K562 (cell line): ENCODE results near the gene SYN1. TPM values are rescaled to one million over a fixed set of nuclear protein-coding genes. Genes with fewer than 3 reads are reported as not detected.

Experiments used
- DMBX1 ChIP-seq: fragments of 250-450 bp; sonication (Bioruptor Pico); IDR thresholded peaks from 2 replicates; pipeline ENCODE4 v1.8.0; 2022; ENCODE audit warnings: inconsistent platforms, mild to moderate bottlenecking, moderate library complexity, borderline replicate concordance
- ELF2 ChIP-seq: fragments of 250-450 bp; sonication (Bioruptor Pico); IDR thresholded peaks from 2 replicates; pipeline ENCODE4 v1.5.0; 2021; ENCODE audit warnings: mild to moderate bottlenecking
- GABPA ChIP-seq: fragments of 200-800 bp; sonication (Bioruptor generic); conservative IDR thresholded peaks from 2 replicates; pipeline ENCODE4 v1.6.1; 2016; ENCODE audit warnings: low read depth, missing genetic modification characterization, missing compliant biosample characterization
- polyA plus RNA-seq, 8 experiments: library from polyadenylated mRNA; depleted of rRNA in 4 of 8; stranded (reverse) in 5 of 8; unstranded in 3 of 8; fragments of >200 nt; fragmentation: Nextera tagmentation in 2 of 8; fragmentation: Illumina TruSeq in 1 of 8; extraction: Ambion mirVana in 2 of 8; extraction: Trizol in 1 of 8; gene quantifications; 2 replicates each; pipeline versions ENCODE4 v1.2.1 to v1.2.3, GENCODE V29; 2011 to 2014; ENCODE audit warnings: inconsistent platforms in 1 of 8, missing spikeins in 1 of 8
- total RNA-seq, 7 experiments: library from RNA; depleted of rRNA in 6 of 7; stranded (reverse); fragments of >200 nt in 6 of 7; fragmentation: Illumina TruSeq in 2 of 7; extraction: Trizol in 2 of 7; gene quantifications; 2 replicates each; pipeline versions ENCODE4 v1.2.1 to v1.2.3, GENCODE V29; 2011 to 2021; ENCODE audit warnings: low replicate concordance in 1 of 7
- TF ChIP-seq, protein P1 (sequence below): fragments of 200-800 bp; sonication (Bioruptor generic); IDR thresholded peaks from 2 replicates; pipeline ENCODE4 v1.6.1; 2017; ENCODE audit warnings: missing genetic modification characterization, missing compliant biosample characterization
- TF ChIP-seq, protein P2 (sequence below): fragments of 450-650 bp; IDR thresholded peaks from 2 replicates; pipeline ENCODE4 v1.6.1; 2016; ENCODE audit warnings: mild to moderate bottlenecking, moderate library complexity
- TF ChIP-seq, protein P3 (sequence below): sonication (generic); formaldehyde crosslinking; IDR thresholded peaks from 2 replicates; pipeline ENCODE4 v1.8.0; 2022; ENCODE audit warnings: missing genetic modification reagents, mild to moderate bottlenecking, borderline replicate concordance

Gene SYN1
- total and polyA plus RNA-seq, 9 of the 15 experiments (the other 6 are each of a cell fraction or from before 2014, with no cell fraction given), result 0.01 to 0.28 (median 0.18) TPM; not detected in 2

DNA sequence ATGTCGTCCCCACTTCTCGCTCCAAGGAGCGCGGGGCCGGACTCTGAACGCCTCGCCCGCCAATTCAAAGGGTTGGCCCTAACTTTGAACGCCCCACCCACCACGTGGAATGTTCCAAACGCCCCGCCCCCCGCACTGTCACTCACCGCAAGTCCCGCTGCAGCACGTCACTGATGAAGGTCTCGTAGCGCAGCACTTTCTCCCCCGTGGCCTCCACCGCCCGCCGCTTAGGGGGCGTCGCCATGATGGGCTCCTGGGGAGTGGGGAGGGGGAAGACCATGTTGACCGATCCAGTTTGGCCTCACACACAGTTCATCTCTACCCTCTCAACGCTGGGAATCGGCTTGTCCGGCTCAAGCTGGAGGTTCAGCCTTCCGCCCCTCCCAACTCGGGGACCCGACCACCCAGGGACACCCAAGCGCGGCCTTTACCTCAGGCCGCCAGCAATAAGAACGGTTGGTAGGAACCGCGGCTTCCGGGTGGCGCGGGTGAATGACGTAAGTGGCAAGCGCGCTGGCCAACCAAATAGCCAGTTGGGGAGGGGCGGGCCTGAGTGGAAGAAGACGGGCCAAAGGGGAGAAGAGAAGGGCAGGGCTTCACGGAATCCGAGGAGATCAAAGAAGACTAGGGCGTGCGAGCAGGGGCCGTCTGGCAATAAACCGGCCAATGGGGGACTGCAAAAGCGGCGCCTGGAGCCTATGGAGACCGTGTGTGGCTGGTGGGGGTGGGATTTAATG is 39.2 kb upstream of the SYN1 start, which contains the start of gene UXT (continued):
- TF ChIP-seq GABPA (peak; percentile 68), DMBX1 (no peak), ELF2 (CRISPR knock-in tag) (peak; percentile 99)
- TF ChIP-seq, protein P1, sequence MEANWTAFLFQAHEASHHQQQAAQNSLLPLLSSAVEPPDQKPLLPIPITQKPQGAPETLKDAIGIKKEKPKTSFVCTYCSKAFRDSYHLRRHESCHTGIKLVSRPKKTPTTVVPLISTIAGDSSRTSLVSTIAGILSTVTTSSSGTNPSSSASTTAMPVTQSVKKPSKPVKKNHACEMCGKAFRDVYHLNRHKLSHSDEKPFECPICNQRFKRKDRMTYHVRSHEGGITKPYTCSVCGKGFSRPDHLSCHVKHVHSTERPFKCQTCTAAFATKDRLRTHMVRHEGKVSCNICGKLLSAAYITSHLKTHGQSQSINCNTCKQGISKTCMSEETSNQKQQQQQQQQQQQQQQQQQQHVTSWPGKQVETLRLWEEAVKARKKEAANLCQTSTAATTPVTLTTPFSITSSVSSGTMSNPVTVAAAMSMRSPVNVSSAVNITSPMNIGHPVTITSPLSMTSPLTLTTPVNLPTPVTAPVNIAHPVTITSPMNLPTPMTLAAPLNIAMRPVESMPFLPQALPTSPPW, result peak; percentile 74
- TF ChIP-seq, protein P2, sequence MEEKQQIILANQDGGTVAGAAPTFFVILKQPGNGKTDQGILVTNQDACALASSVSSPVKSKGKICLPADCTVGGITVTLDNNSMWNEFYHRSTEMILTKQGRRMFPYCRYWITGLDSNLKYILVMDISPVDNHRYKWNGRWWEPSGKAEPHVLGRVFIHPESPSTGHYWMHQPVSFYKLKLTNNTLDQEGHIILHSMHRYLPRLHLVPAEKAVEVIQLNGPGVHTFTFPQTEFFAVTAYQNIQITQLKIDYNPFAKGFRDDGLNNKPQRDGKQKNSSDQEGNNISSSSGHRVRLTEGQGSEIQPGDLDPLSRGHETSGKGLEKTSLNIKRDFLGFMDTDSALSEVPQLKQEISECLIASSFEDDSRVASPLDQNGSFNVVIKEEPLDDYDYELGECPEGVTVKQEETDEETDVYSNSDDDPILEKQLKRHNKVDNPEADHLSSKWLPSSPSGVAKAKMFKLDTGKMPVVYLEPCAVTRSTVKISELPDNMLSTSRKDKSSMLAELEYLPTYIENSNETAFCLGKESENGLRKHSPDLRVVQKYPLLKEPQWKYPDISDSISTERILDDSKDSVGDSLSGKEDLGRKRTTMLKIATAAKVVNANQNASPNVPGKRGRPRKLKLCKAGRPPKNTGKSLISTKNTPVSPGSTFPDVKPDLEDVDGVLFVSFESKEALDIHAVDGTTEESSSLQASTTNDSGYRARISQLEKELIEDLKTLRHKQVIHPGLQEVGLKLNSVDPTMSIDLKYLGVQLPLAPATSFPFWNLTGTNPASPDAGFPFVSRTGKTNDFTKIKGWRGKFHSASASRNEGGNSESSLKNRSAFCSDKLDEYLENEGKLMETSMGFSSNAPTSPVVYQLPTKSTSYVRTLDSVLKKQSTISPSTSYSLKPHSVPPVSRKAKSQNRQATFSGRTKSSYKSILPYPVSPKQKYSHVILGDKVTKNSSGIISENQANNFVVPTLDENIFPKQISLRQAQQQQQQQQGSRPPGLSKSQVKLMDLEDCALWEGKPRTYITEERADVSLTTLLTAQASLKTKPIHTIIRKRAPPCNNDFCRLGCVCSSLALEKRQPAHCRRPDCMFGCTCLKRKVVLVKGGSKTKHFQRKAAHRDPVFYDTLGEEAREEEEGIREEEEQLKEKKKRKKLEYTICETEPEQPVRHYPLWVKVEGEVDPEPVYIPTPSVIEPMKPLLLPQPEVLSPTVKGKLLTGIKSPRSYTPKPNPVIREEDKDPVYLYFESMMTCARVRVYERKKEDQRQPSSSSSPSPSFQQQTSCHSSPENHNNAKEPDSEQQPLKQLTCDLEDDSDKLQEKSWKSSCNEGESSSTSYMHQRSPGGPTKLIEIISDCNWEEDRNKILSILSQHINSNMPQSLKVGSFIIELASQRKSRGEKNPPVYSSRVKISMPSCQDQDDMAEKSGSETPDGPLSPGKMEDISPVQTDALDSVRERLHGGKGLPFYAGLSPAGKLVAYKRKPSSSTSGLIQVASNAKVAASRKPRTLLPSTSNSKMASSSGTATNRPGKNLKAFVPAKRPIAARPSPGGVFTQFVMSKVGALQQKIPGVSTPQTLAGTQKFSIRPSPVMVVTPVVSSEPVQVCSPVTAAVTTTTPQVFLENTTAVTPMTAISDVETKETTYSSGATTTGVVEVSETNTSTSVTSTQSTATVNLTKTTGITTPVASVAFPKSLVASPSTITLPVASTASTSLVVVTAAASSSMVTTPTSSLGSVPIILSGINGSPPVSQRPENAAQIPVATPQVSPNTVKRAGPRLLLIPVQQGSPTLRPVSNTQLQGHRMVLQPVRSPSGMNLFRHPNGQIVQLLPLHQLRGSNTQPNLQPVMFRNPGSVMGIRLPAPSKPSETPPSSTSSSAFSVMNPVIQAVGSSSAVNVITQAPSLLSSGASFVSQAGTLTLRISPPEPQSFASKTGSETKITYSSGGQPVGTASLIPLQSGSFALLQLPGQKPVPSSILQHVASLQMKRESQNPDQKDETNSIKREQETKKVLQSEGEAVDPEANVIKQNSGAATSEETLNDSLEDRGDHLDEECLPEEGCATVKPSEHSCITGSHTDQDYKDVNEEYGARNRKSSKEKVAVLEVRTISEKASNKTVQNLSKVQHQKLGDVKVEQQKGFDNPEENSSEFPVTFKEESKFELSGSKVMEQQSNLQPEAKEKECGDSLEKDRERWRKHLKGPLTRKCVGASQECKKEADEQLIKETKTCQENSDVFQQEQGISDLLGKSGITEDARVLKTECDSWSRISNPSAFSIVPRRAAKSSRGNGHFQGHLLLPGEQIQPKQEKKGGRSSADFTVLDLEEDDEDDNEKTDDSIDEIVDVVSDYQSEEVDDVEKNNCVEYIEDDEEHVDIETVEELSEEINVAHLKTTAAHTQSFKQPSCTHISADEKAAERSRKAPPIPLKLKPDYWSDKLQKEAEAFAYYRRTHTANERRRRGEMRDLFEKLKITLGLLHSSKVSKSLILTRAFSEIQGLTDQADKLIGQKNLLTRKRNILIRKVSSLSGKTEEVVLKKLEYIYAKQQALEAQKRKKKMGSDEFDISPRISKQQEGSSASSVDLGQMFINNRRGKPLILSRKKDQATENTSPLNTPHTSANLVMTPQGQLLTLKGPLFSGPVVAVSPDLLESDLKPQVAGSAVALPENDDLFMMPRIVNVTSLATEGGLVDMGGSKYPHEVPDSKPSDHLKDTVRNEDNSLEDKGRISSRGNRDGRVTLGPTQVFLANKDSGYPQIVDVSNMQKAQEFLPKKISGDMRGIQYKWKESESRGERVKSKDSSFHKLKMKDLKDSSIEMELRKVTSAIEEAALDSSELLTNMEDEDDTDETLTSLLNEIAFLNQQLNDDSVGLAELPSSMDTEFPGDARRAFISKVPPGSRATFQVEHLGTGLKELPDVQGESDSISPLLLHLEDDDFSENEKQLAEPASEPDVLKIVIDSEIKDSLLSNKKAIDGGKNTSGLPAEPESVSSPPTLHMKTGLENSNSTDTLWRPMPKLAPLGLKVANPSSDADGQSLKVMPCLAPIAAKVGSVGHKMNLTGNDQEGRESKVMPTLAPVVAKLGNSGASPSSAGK, result peak; percentile 97
- TF ChIP-seq, protein P3, sequence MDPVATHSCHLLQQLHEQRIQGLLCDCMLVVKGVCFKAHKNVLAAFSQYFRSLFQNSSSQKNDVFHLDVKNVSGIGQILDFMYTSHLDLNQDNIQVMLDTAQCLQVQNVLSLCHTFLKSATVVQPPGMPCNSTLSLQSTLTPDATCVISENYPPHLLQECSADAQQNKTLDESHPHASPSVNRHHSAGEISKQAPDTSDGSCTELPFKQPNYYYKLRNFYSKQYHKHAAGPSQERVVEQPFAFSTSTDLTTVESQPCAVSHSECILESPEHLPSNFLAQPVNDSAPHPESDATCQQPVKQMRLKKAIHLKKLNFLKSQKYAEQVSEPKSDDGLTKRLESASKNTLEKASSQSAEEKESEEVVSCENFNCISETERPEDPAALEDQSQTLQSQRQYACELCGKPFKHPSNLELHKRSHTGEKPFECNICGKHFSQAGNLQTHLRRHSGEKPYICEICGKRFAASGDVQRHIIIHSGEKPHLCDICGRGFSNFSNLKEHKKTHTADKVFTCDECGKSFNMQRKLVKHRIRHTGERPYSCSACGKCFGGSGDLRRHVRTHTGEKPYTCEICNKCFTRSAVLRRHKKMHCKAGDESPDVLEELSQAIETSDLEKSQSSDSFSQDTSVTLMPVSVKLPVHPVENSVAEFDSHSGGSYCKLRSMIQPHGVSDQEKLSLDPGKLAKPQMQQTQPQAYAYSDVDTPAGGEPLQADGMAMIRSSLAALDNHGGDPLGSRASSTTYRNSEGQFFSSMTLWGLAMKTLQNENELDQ (CRISPR knock-in tag), result no peak
